Breast epithelium (tissue), 4 donors: ENCODE results near the gene STRADA. TPM values are rescaled to one million over a fixed set of nuclear protein-coding genes. Genes with fewer than 3 reads are reported as not detected.

Experiments used
- DNase-seq, 2 donors: peaks; one replicate each; pipeline ENCODE4 v3.0.0-alpha.2; 2019; ENCODE audit warnings: low spot score in 2 of 2
- H3K27ac ChIP-seq, 2 donors: fragments of 200-600 bp; sonication (generic) in 1 of 2; one replicate each; pipeline ENCODE4 v1.5.1; 2016 to 2019; ENCODE audit warnings: mild to moderate bottlenecking in 1 of 2
- H3K27me3 ChIP-seq, 2 donors: fragments of 200-600 bp; sonication (generic) in 1 of 2; one replicate each; pipeline versions ENCODE4 v1.5.1 to v1.6.0; 2017 to 2019; ENCODE audit warnings: control low read depth in 1 of 2, mild to moderate bottlenecking in 1 of 2
- H3K36me3 ChIP-seq: fragments of 200-600 bp; one replicate; pipeline ENCODE4 v1.5.1; 2019
- H3K4me1 ChIP-seq, 2 donors: fragments of 200-600 bp; sonication (generic); one replicate each; pipeline ENCODE4 v1.5.1; 2016 to 2019; ENCODE audit warnings: control low read depth in 1 of 2
- H3K4me3 ChIP-seq, 3 donors: fragments of 200-600 bp; sonication (generic); 1 replicate in 2 of 3; 2 replicates in 1 of 3; pipeline ENCODE4 v1.5.1; 2016 to 2019; ENCODE audit warnings: mild to moderate bottlenecking in 3 of 3, moderate library complexity in 2 of 3
- H3K9me3 ChIP-seq, 2 donors: fragments of 200-600 bp; sonication (generic) in 1 of 2; one replicate each; pipeline ENCODE4 v1.5.1; 2016 to 2019; ENCODE audit warnings: control low read depth in 1 of 2
- CTCF ChIP-seq, 3 donors: fragments of 450-650 bp; IDR thresholded peaks; one replicate each; pipeline ENCODE4 v1.5.1; 2016 to 2017; ENCODE audit warnings: antibody characterized with exemption in 3 of 3, mild to moderate bottlenecking in 3 of 3, moderate library complexity in 3 of 3
- POLR2A ChIP-seq: fragments of 450-650 bp; IDR thresholded peaks from one replicate; pipeline ENCODE4 v1.6.1; 2016; ENCODE audit warnings: antibody characterized with exemption, mild to moderate bottlenecking, moderate library complexity
- POLR2AphosphoS5 ChIP-seq, 3 donors: sonication (generic); formaldehyde crosslinking; IDR thresholded peaks; one replicate each; pipeline ENCODE4 v1.6.1; 2017; ENCODE audit warnings: antibody characterized with exemption in 3 of 3
- intact Hi-C: fragments of 100-400 bp; cut with DNase I; formaldehyde crosslinking; loops from one replicate; pipeline ENCODE4 v1.15.1; 2023; ENCODE audit warnings: low total_unique reads
- total RNA-seq, 3 donors: library from RNA; depleted of rRNA; stranded (reverse); fragments of >200 nt; gene quantifications; one replicate each; pipeline ENCODE4 v1.1.0, GENCODE V29; 2016

Gene STRADA
- total RNA-seq, 3 donors from 2014 or later, result 25.9 to 33.8 (median 26.2) TPM

- no peaks in the 10 kb centered on the region for H3K36me3 ChIP-seq
These were observed 62.4 kb downstream of the STRADA start for GRCh38 chr17:63679214-63679613.

GRCh38 chr17:63676584-63676983 is 65.0 kb downstream of the STRADA start:
- intact Hi-C loops, result no loop called here
- H3K27me3 ChIP-seq, result no peaks in the 10 kb centered on the region
- H3K4me1 ChIP-seq, result peaks cover 0 to 17% of the 10 kb centered on the region in 2 donors
- TF ChIP-seq CTCF (IDR thresholded peaks at IDR 0.05) (no peak), POLR2AphosphoS5 (IDR thresholded peaks at IDR 0.05) (no peak), POLR2A (no peak)
- H3K27ac ChIP-seq, result peak overlapping the region in 1 of 2 donors; percentile 70
- no peaks in the 10 kb centered on the region for H3K36me3 ChIP-seq
- no peaks in the 10 kb centered on the region for H3K9me3 ChIP-seq
- H3K4me3 ChIP-seq, result no peak overlapping the region
- no peak for DNase-seq

More at GRCh38 chr17:63679214-63679613, 62.4 kb downstream of the STRADA start:
- intact Hi-C loops, result no loop called here
- TF ChIP-seq CTCF (IDR thresholded peaks at IDR 0.05), result no peak
- no peak for TF ChIP-seq POLR2AphosphoS5 (IDR thresholded peaks at IDR 0.05)
- no peak for TF ChIP-seq POLR2A
- Histone ChIP-seq H3K4me3 (no peak overlapping the region), H3K27ac (no peak overlapping the region), H3K9me3 (no peaks in the 10 kb centered on the region), H3K4me1 (peaks cover 0 to 17% of the 10 kb centered on the region in 2 donors), H3K27me3 (no peaks in the 10 kb centered on the region)
- DNase-seq, result no peak

- Histone ChIP-seq H3K36me3 (no peaks in the 10 kb centered on the region), H3K9me3 (no peaks in the 10 kb centered on the region), H3K4me1 (peaks cover 0 to 17% of the 10 kb centered on the region in 2 donors), H3K27ac (peak overlapping the region; percentile 70 to 81), H3K4me3 (peak overlapping the region in 2 of 3 donors; percentile 3 to 17), H3K27me3 (no peaks in the 10 kb centered on the region)
- TF ChIP-seq CTCF (IDR thresholded peaks at IDR 0.05) (no peak), POLR2AphosphoS5 (IDR thresholded peaks at IDR 0.05) (peak in 2 of 3 donors; percentile 65 to 76)
- peak; percentile 69 to 80 for DNase-seq
- intact Hi-C loops, result no loop called here
These were observed 65.7 kb downstream of the STRADA start for GRCh38 chr17:63675607-63676546.

- TF ChIP-seq CTCF (IDR thresholded peaks at IDR 0.05) (no peak), POLR2A (no peak), POLR2AphosphoS5 (IDR thresholded peaks at IDR 0.05) (no peak)
- Histone ChIP-seq H3K4me3 (peak overlapping the region in 2 of 3 donors; percentile 3 to 17), H3K36me3 (no peaks in the 10 kb centered on the region), H3K27me3 (no peaks in the 10 kb centered on the region), H3K27ac (peak overlapping the region; percentile 70 to 81), H3K4me1 (peaks cover 0 to 17% of the 10 kb centered on the region in 2 donors), H3K9me3 (no peaks in the 10 kb centered on the region)
- DNase-seq, result no peak
- intact Hi-C loops, result no loop called here
These were observed 66.4 kb downstream of the STRADA start for GRCh38 chr17:63675231-63675606.

- H3K4me1 ChIP-seq, result peaks cover 0 to 17% of the 10 kb centered on the region in 2 donors
- TF ChIP-seq POLR2AphosphoS5 (IDR thresholded peaks at IDR 0.05) (no peak), POLR2A (no peak)
- H3K27ac ChIP-seq, result no peak overlapping the region
- intact Hi-C loops, result no loop called here
- no peaks in the 10 kb centered on the region for H3K36me3 ChIP-seq
- DNase-seq, result no peak
- no peak overlapping the region for H3K4me3 ChIP-seq
- H3K27me3 ChIP-seq, result no peaks in the 10 kb centered on the region
- H3K9me3 ChIP-seq, result no peaks in the 10 kb centered on the region
These were observed 68.7 kb downstream of the STRADA start for GRCh38 chr17:63672856-63673255.
